ENCODE measurements around the gene DRD1.
A peak's percentile ranks its signal among the peaks of the same experiment; 100 is the strongest.

DRD1 gene

GRCh38 chr5:175479125-175479881 lies 35.3 kb upstream of the DRD1 start:
- Histone ChIP-seq H3K4me3 (replicated peaks; ENCODE audit: insufficient read depth, low read length) (peak overlapping the region; percentile 85), H3K27me3 (ENCODE audit: insufficient read depth, poor library complexity, severe bottlenecking) (peaks cover 3% of the 10 kb centered on the region), H3K27ac (replicated peaks) (peak overlapping the region; percentile 74)
- TF ChIP-seq POLR2AphosphoS5 (IDR thresholded peaks at IDR 0.05; ENCODE audit: low read depth) (no peak), CTCF (IDR thresholded peaks at IDR 0.05; ENCODE audit: insufficient read depth, low read length) (no peak), GABPA (IDR thresholded peaks at IDR 0.05; ENCODE audit: low read depth) (no peak), REST (IDR thresholded peaks at IDR 0.05; ENCODE audit: insufficient replicate concordance, low read depth) (no peak), SPI1 (IDR thresholded peaks at IDR 0.05; ENCODE audit: borderline replicate concordance, low read depth) (no peak)
- no peak for DNase-seq (ENCODE audit: low read depth in 1 of 2, low spot score in 1 of 2)

- TF ChIP-seq REST (IDR thresholded peaks at IDR 0.05; ENCODE audit: insufficient replicate concordance, low read depth) (peak; percentile 35), SPI1 (IDR thresholded peaks at IDR 0.05; ENCODE audit: borderline replicate concordance, low read depth) (no peak), POLR2AphosphoS5 (IDR thresholded peaks at IDR 0.05; ENCODE audit: low read depth) (peak; percentile 69), GABPA (IDR thresholded peaks at IDR 0.05; ENCODE audit: low read depth) (0 out of 2 replicates have a peak, but pooled peaks have one; percentile 27)
- peak; percentile 62 to 66 for DNase-seq (ENCODE audit: low read depth in 1 of 2, low spot score in 1 of 2)
- Histone ChIP-seq H3K27me3 (ENCODE audit: insufficient read depth, poor library complexity, severe bottlenecking) (peaks cover 3% of the 10 kb centered on the region), H3K4me3 (replicated peaks; ENCODE audit: insufficient read depth, low read length) (peak within 1 kb of the TSS; percentile 85), H3K27ac (replicated peaks) (peak within 1 kb of the TSS; percentile 74)
Measured at GRCh38 chr5:175478384-175479124, 34.6 kb upstream of the DRD1 start, which contains the start of gene SFXN1. TSS of gene SFXN1 (plus strand) at chr5:175478560. CDS start at chr5:175492104, 13,544 bp downstream.

GRCh38 chr5:175478008-175478383 lies 34.0 kb upstream of the DRD1 start:
- Histone ChIP-seq H3K27me3 (ENCODE audit: insufficient read depth, poor library complexity, severe bottlenecking) (peaks cover 3% of the 10 kb centered on the region), H3K4me3 (replicated peaks; ENCODE audit: insufficient read depth, low read length) (peak overlapping the region; percentile 85), H3K27ac (replicated peaks) (no peak overlapping the region)
- DNase-seq (ENCODE audit: low read depth in 1 of 2, low spot score in 1 of 2): no peak
- no peak for TF ChIP-seq GABPA (IDR thresholded peaks at IDR 0.05; ENCODE audit: low read depth)
- no peak for TF ChIP-seq CTCF (IDR thresholded peaks at IDR 0.05; ENCODE audit: insufficient read depth, low read length)
- TF ChIP-seq REST (IDR thresholded peaks at IDR 0.05; ENCODE audit: insufficient replicate concordance, low read depth): no peak
- no peak for TF ChIP-seq POLR2AphosphoS5 (IDR thresholded peaks at IDR 0.05; ENCODE audit: low read depth)
- no peak for TF ChIP-seq SPI1 (IDR thresholded peaks at IDR 0.05; ENCODE audit: borderline replicate concordance, low read depth)

Measured in HL-60 (cell line).